ENCODE data around the gene HDLBP.

HDLBP gene

DNA sequence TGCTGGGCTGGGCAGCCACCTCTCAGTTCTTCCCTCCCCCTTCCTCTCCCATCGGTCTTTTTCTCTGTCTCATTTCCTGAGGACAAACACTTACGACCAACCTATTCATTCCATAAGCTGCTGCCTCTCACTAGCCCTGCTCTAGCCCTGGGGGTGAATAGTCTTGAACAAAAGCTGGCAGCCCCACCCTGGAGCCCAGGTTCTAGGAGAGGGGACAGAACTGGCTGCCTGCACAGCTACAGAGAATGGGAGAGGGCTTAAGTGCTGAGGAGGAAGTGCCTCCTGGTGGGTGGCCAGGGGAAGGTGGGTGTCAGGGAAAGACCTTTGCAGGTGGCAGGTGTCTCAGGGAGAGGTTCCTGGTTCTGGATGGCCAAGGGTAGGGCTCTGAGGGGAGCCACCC, 104.2 kb downstream of the HDLBP start:
- H3K4me3 Mint-ChIP-seq: no peak overlapping the region
- DNase-seq: no peak
- H3K9me3 Mint-ChIP-seq: no peaks in the 10 kb centered on the region
- no peaks in the 10 kb centered on the region for H3K4me1 Mint-ChIP-seq
- no peak overlapping the region for H3K27ac Mint-ChIP-seq
- ATAC-seq: peak; percentile 5
- peaks cover 2% of the 10 kb centered on the region for H3K27me3 Mint-ChIP-seq

DNA sequence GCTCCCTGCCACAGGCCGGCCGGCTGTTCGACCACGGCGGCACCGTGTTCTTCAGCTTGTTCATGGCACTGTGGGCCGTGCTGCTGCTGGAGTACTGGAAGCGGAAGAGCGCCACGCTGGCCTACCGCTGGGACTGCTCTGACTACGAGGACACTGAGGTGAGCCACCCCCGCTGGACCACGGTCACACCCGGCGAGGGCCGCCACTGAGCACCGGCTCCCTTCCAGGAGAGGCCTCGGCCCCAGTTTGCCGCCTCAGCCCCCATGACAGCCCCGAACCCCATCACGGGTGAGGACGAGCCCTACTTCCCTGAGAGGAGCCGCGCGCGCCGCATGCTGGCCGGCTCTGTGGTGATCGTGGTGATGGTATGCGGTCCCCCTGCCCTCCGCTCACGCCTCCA, 106.2 kb downstream of the HDLBP start:
- Mint-ChIP-seq H3K4me1 (no peaks in the 10 kb centered on the region), H3K27me3 (no peaks in the 10 kb centered on the region), H3K9me3 (no peaks in the 10 kb centered on the region), H3K27ac (no peak overlapping the region), H3K4me3 (no peak overlapping the region)
- peak; percentile 7 for ATAC-seq
- DNase-seq: no peak

- H3K27ac Mint-ChIP-seq: no peak overlapping the region
Observed at GRCh38 chr2:241208058-241208457, 107.4 kb downstream of the HDLBP start.

DNA sequence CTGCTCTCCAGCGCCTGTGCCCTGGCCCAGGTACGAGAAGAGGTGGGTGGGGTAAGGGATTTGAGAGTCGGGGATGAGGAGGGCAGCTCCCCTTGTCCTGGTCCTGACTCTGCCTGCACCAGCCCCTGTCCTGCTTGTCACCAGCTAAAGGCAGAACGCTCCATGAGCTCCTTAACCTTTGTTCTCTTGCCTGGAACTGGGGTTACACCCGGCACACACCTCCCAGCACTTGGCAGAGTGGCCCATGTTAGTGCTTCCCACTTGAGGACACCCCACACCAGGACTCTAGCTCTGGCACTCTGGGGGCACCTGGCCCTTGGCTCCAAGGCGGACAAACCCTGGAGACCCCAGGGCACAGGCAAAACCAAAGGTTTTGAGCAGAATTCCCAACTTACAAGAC, 107.8 kb downstream of the HDLBP start:
- H3K4me3 Mint-ChIP-seq: no peak overlapping the region
- H3K27me3 Mint-ChIP-seq: no peaks in the 10 kb centered on the region
- H3K9me3 Mint-ChIP-seq: no peaks in the 10 kb centered on the region
- DNase-seq (no peak), ATAC-seq (no peak)
- H3K4me1 Mint-ChIP-seq: no peaks in the 10 kb centered on the region
- no peak overlapping the region for H3K27ac Mint-ChIP-seq

More at GRCh38 chr2:241208058-241208457, 107.4 kb downstream of the HDLBP start:
- Mint-ChIP-seq H3K4me1 (no peaks in the 10 kb centered on the region), H3K4me3 (no peak overlapping the region), H3K9me3 (no peaks in the 10 kb centered on the region), H3K27me3 (no peaks in the 10 kb centered on the region)
- DNase-seq: no peak
- no peak for ATAC-seq

DNA sequence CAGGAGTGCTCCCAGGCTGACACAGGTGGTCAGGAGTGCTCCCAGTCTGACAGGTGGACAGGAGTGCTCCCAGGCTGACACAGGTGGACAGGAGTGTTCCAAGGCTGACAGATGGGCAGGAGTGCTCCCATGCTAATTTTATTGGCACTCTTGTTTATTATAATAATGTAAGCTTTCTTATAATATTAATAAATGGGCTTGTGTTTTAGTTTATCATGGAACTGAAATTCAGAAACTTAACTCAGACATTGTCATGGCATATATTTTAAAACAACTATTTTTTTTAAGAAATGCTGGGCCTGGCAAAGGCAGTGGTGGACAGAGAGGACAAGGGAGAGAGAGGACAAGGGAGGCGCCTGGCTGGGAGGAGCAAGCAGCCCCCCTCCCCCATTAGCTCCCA, 108.3 kb downstream of the HDLBP start:
- H3K9me3 Mint-ChIP-seq: no peaks in the 10 kb centered on the region
- ATAC-seq: no peak
- no peak for DNase-seq

DNA sequence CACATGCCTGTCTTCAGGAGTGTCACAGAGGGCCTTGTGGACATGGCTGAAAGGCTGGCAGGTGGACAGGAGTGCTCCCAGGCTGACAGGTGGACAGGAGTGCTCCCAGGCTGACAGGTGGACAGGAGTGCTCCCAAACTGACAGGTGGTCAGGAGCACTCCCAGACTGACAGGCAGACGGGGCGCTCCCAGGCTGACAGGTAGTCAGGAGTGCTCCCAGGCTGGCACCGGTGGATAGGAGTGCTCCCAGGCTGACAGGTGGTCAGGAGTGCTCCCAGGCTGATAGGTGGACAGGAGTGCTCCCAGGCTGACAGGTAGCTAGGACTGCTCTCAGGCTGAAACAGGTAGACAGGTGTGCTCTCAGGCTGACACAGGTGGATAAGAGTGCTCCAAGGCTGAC, 110.4 kb downstream of the HDLBP start:
- H3K27ac Mint-ChIP-seq: no peak overlapping the region
- DNase-seq (no peak), ATAC-seq (no peak)
- no peaks in the 10 kb centered on the region for H3K9me3 Mint-ChIP-seq
- no peaks in the 10 kb centered on the region for H3K27me3 Mint-ChIP-seq
- H3K4me3 Mint-ChIP-seq: no peak overlapping the region
- H3K4me1 Mint-ChIP-seq: peaks cover 5% of the 10 kb centered on the region

More for the DNA sequence above, 108.3 kb downstream of the HDLBP start:
- Mint-ChIP-seq H3K27ac (no peak overlapping the region), H3K4me1 (no peaks in the 10 kb centered on the region), H3K27me3 (no peaks in the 10 kb centered on the region), H3K4me3 (no peak overlapping the region)

- H3K27ac Mint-ChIP-seq: peak overlapping the region in 1 of 2 donors; percentile 30
- no peak for DNase-seq
Observed at GRCh38 chr2:241204490-241204889, 111.0 kb downstream of the HDLBP start.

GRCh38 chr2:241204010-241204384, 111.5 kb downstream of the HDLBP start:
- Mint-ChIP-seq H3K9me3 (no peaks in the 10 kb centered on the region), H3K27ac (no peak overlapping the region)
- peak; percentile 4 for ATAC-seq

More at GRCh38 chr2:241204490-241204889, 111.0 kb downstream of the HDLBP start:
- no peaks in the 10 kb centered on the region for H3K9me3 Mint-ChIP-seq
- peaks cover 5% of the 10 kb centered on the region for H3K4me1 Mint-ChIP-seq
- H3K27me3 Mint-ChIP-seq: no peaks in the 10 kb centered on the region
- H3K4me3 Mint-ChIP-seq: no peak overlapping the region
- ATAC-seq: peak; percentile 4

GRCh38 chr2:241203218-241204009, 112.1 kb downstream of the HDLBP start:
- no peak for DNase-seq
- Mint-ChIP-seq H3K4me1 (peaks cover 5% of the 10 kb centered on the region), H3K27ac (no peak overlapping the region), H3K27me3 (no peaks in the 10 kb centered on the region), H3K4me3 (no peak overlapping the region), H3K9me3 (no peaks in the 10 kb centered on the region)
- ATAC-seq: peak; percentile 34

More at GRCh38 chr2:241204010-241204384, 111.5 kb downstream of the HDLBP start:
- DNase-seq: no peak
- H3K27me3 Mint-ChIP-seq: no peaks in the 10 kb centered on the region
- H3K4me3 Mint-ChIP-seq: no peak overlapping the region
- peaks cover 5% of the 10 kb centered on the region for H3K4me1 Mint-ChIP-seq

DNA sequence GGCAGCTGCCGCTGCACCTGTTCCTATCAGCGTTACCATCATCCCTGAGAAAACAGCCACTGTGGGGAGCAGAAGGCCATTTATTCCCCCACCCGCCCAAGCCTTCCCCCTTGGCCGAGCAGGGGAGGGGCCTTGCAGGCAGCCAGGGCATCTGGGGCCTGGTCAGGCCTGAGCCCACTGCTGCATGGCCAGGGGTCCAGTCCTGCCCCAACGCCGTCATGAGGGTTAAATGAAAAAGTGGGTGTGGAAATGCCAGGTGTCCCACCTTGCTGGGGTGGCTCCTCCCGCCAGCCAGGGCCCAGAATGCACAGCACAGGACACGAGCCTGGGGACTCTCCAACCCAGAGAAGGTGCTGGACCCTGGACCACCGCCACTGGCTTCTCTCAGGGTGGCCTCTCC, 112.8 kb downstream of the HDLBP start:
- no peaks in the 10 kb centered on the region for H3K27me3 Mint-ChIP-seq
- H3K4me1 Mint-ChIP-seq: peaks cover 5% of the 10 kb centered on the region
- ATAC-seq: peak; percentile 17
- no peak for DNase-seq
- H3K27ac Mint-ChIP-seq: no peak overlapping the region
- H3K9me3 Mint-ChIP-seq: no peaks in the 10 kb centered on the region
- no peak overlapping the region for H3K4me3 Mint-ChIP-seq

DNA sequence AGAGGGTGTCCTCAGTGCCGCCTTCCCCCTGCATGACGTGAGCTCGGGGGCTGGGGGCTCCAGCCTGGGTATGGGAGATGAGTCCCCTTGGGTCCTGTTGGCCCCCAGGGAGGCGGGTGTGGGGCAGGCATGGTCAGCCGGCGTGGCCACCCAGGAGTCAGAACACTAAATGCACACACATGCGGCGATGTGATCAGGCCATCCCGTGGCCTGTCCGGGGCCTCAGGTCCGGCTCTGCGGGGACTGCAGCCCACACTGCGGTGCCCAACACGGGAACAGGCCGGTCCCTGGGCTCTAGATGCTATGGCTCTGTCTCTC, 113.2 kb downstream of the HDLBP start:
- H3K4me3 Mint-ChIP-seq: no peak overlapping the region
- no peak for DNase-seq
- no peaks in the 10 kb centered on the region for H3K9me3 Mint-ChIP-seq
- H3K27me3 Mint-ChIP-seq: no peaks in the 10 kb centered on the region
- no peak for ATAC-seq
- H3K27ac Mint-ChIP-seq: no peak overlapping the region
- peaks cover 5% of the 10 kb centered on the region for H3K4me1 Mint-ChIP-seq

DNA sequence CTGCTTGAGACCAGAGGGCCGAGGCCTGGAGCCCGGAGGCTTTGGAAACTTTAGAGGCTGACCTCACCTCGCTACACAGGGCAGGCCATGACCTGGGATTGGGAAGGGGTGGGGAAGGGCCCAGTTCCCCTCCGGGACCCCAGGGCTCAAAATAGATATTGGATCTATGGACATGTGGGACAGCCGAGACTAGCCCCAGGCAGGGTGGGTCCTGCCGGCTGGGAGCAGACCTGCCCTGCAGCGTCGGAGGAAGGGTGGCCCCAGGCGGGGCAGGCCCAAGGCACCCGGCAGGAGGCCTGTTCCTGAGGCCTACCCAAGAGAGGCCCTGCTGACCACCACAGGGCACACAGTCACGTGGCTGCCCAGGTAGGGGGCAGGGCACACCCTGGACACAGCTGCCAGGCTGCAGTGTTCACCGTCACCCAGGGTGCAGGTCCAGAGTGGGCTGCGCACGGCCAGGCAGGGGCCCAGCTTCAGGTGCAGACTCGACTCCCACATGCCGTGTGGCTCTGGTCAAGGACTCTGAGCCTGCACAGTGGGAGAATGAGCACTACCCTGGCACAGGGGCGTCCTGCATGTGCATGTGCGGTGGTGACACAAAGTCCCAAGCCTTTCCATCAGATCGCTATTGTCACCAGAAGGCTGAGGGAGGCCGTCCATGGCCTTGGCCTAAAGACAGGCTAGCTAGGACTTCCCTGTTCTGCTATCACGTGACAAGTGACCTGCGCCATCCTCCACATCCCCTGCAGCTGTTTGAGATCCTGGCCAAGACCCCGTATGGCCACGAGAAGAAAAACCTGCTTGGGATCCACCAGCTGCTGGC, 113.8 kb downstream of the HDLBP start:
- no peaks in the 10 kb centered on the region for H3K9me3 Mint-ChIP-seq
- no peak overlapping the region for H3K4me3 Mint-ChIP-seq
- H3K27me3 Mint-ChIP-seq: no peaks in the 10 kb centered on the region

DNA sequence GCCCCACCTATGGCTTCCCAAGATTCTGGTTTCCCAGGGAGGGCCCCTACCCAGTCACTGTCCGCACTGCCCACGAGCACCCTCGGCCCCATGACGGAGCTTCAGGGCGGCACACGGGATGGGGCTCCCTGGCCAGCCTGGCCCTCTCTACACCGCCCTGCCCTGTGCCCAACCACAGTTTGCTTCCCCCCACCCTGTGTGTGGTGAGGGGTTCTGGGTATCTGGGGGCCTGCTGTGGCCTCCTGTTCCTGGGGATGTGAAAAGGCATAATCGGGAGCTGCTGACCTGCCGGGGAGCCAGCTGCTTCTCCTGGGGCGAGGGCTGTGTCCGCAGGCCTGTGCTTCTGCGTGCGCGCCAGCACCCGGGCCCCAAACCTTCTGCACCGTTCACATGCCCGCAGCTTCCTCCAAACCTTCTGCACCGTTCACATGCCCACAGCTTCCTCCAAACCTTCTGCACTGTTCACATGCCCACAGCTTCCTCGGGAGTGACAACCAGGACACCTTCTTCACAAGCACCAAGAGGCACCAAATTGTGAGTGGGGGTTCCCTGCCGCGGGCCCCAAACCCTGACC, 114.6 kb downstream of the HDLBP start:
- H3K27ac Mint-ChIP-seq: no peak overlapping the region
- H3K4me3 Mint-ChIP-seq: no peak overlapping the region
- H3K9me3 Mint-ChIP-seq: no peaks in the 10 kb centered on the region
- DNase-seq (no peak), ATAC-seq (no peak)
- H3K27me3 Mint-ChIP-seq: no peaks in the 10 kb centered on the region
- peaks cover 5% of the 10 kb centered on the region for H3K4me1 Mint-ChIP-seq

More for the DNA sequence above, 113.8 kb downstream of the HDLBP start:
- Mint-ChIP-seq H3K4me1 (peaks cover 5% of the 10 kb centered on the region), H3K27ac (no peak overlapping the region)
- ATAC-seq: no peak
- DNase-seq: no peak

DNA sequence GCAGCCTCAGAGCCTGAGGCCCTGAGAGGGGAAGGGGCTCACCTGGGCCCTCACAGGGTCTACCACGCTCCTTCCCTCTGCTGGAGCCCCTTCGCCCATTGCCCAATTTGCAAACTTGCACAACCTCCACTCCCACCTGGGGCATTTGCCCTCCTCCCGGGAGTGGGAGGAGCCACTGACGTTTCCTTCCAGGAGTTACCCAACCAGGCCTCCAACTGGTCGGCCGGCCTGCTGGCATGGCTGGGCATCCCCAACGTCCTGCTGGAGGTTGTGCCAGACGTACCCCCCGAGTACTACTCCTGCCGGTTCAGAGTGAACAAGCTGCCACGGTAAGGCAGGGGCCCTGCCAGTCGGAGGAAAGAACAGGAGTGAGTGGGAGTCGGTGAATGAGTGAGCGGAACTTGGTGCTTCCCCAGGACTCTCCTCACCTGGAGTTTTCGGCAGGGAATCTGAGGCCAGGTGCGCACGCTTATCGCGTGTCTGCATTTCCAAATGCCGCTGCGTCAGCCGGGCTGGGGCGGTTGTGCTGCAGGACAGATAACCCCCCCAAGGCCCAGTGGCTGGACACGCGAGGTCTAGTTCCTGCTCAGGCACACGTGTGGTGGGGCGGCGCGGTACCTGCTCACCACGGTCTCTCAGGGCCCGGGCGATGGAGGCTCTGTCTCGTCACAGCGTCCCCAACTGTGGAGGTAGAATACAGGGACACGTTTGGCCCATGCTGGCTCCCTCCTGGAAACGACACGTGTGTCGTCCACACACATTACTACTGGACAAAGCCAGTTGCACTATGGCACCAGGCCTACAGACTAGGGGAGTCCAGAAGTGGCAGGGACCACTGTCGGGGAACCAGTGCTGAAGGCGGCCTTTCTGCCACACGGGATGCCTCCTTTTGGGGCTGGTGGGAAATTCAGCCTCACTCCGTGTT, 115.3 kb downstream of the HDLBP start:
- Mint-ChIP-seq H3K4me3 (no peak overlapping the region), H3K27me3 (no peaks in the 10 kb centered on the region), H3K4me1 (peaks cover 5% of the 10 kb centered on the region), H3K27ac (no peak overlapping the region), H3K9me3 (no peaks in the 10 kb centered on the region)
- ATAC-seq: no peak
- no peak for DNase-seq

- no peak for ATAC-seq
- H3K9me3 Mint-ChIP-seq: no peaks in the 10 kb centered on the region
- peaks cover 5% of the 10 kb centered on the region for H3K4me1 Mint-ChIP-seq
- no peak overlapping the region for H3K4me3 Mint-ChIP-seq
- DNase-seq: no peak
- H3K27ac Mint-ChIP-seq: no peak overlapping the region
- no peaks in the 10 kb centered on the region for H3K27me3 Mint-ChIP-seq
Observed at GRCh38 chr2:241199286-241199685, 116.2 kb downstream of the HDLBP start.
